Effector memory CD8-positive, alpha-beta T cell (primary cell): ENCODE measurements around the gene MTHFD1L.
"Not testable (repeated sequence)": the region's sequence is repeated elsewhere in the genome, so short reads cannot be mapped to it uniquely, and the experiment has no call there.

Source experiments
- ATAC-seq: fragments of 150-1000 bp; cut with Tn5 transposase; replicated peaks from 2 replicates; pipeline ENCODE4 v1.10.0; 2021; ENCODE audit warnings: mild to moderate bottlenecking, moderate library complexity
- DNase-seq, 3 experiments: peaks; one replicate each; pipeline ENCODE4 v3.0.0; 2021
- H3K27ac Mint-ChIP-seq, 2 donors: one replicate each; pipeline ENCODE4 v1.8.0; 2022; ENCODE audit warnings: mild to moderate bottlenecking in 2 of 2, mixed read lengths in 2 of 2, moderate library complexity in 2 of 2
- H3K27me3 Mint-ChIP-seq, 2 donors: one replicate each; pipeline ENCODE4 v1.8.0; 2022; ENCODE audit warnings: mixed read lengths in 2 of 2
- H3K36me3 Mint-ChIP-seq: one replicate; pipeline ENCODE4 v1.8.0; 2022; ENCODE audit warnings: mild to moderate bottlenecking, moderate library complexity, mixed read lengths; ENCODE audit not compliant: insufficient read depth
- H3K4me1 Mint-ChIP-seq, 2 donors: one replicate each; pipeline ENCODE4 v1.8.0; 2022; ENCODE audit warnings: low read depth in 2 of 2, mixed read lengths in 2 of 2
- H3K4me3 Mint-ChIP-seq, 2 donors: one replicate each; pipeline ENCODE4 v1.8.0; 2022; ENCODE audit warnings: mild to moderate bottlenecking in 2 of 2, mixed read lengths in 2 of 2, moderate library complexity in 2 of 2
- H3K9me3 Mint-ChIP-seq, 2 donors: one replicate each; pipeline ENCODE4 v1.8.0; 2022; ENCODE audit warnings: mixed read lengths in 2 of 2
- total RNA-seq, 9 experiments: gene quantifications; one replicate each; lab custom pipeline; 2026; lab: John Stamatoyannopoulos, UW

Gene MTHFD1L
- total RNA-seq, result 5.4 to 276 (median 54.6) reads per million in 9 experiments

- H3K36me3 Mint-ChIP-seq, result peaks cover 17% of the 10 kb centered on the region
- DNase-seq (peak; percentile 53 to 63 (median 56)), ATAC-seq (peak; percentile 77)
- H3K27me3 Mint-ChIP-seq, result peaks cover 22 to 28% of the 10 kb centered on the region in 2 donors
- peak within 1 kb of the TSS; percentile 38 for H3K27ac Mint-ChIP-seq
- peaks cover 10 to 11% of the 10 kb centered on the region in 2 donors for H3K4me1 Mint-ChIP-seq
- peak within 1 kb of the TSS; percentile 87 to 92 for H3K4me3 Mint-ChIP-seq
- no peaks in the 10 kb centered on the region for H3K9me3 Mint-ChIP-seq
Observed at GRCh38 chr6:150865406-150866146, at the start of gene MTHFD1L. MTHFD1L (plus strand) TSS chr6:150865702; CDS start chr6:150865823, 121 bp downstream.

- H3K36me3 Mint-ChIP-seq, H3K4me3 Mint-ChIP-seq, H3K27me3 Mint-ChIP-seq, DNase-seq, H3K27ac Mint-ChIP-seq, H3K9me3 Mint-ChIP-seq, ATAC-seq: not testable (repeated sequence)
- H3K4me1 Mint-ChIP-seq, result peaks cover 6 to 18% of the 10 kb centered on the region in 2 donors
Observed at GRCh38 chr6:150816554-150816953, 48.9 kb upstream of the MTHFD1L start.

- no peak for ATAC-seq
- no peaks in the 10 kb centered on the region for H3K4me1 Mint-ChIP-seq
- no peak for DNase-seq
- no peaks in the 10 kb centered on the region for H3K9me3 Mint-ChIP-seq
- H3K27me3 Mint-ChIP-seq, result no peaks in the 10 kb centered on the region
- H3K27ac Mint-ChIP-seq, result no peak overlapping the region
- peaks cover 6% of the 10 kb centered on the region for H3K36me3 Mint-ChIP-seq
- no peak overlapping the region for H3K4me3 Mint-ChIP-seq
Observed at GRCh38 chr6:150822932-150823331, 42.6 kb upstream of the MTHFD1L start.

- Mint-ChIP-seq H3K27ac (peak overlapping the region in 1 of 2 donors; percentile 82), H3K4me1 (no peaks in the 10 kb centered on the region), H3K9me3 (no peaks in the 10 kb centered on the region), H3K36me3 (peaks cover 7% of the 10 kb centered on the region), H3K27me3 (no peaks in the 10 kb centered on the region), H3K4me3 (no peak overlapping the region)
- no peak for DNase-seq
- ATAC-seq, result no peak
Observed at GRCh38 chr6:150826788-150827187, 38.7 kb upstream of the MTHFD1L start.

GRCh38 chr6:150828107-150828506, 37.4 kb upstream of the MTHFD1L start:
- not testable (repeated sequence) for H3K27me3 Mint-ChIP-seq, ATAC-seq, H3K9me3 Mint-ChIP-seq, H3K36me3 Mint-ChIP-seq, H3K4me3 Mint-ChIP-seq, H3K27ac Mint-ChIP-seq, H3K4me1 Mint-ChIP-seq, DNase-seq

- ATAC-seq (no peak), DNase-seq (no peak)
- H3K27ac Mint-ChIP-seq, result no peak overlapping the region
- no peaks in the 10 kb centered on the region for H3K9me3 Mint-ChIP-seq
- peaks cover 10% of the 10 kb centered on the region for H3K36me3 Mint-ChIP-seq
- H3K4me3 Mint-ChIP-seq, result no peak overlapping the region
- no peaks in the 10 kb centered on the region for H3K27me3 Mint-ChIP-seq
- H3K4me1 Mint-ChIP-seq, result no peaks in the 10 kb centered on the region
Observed at GRCh38 chr6:150830439-150831165, 34.9 kb upstream of the MTHFD1L start.

GRCh38 chr6:150831577-150831976, 33.9 kb upstream of the MTHFD1L start:
- Mint-ChIP-seq H3K9me3 (no peaks in the 10 kb centered on the region), H3K27ac (no peak overlapping the region), H3K36me3 (peaks cover 10% of the 10 kb centered on the region), H3K4me1 (no peaks in the 10 kb centered on the region), H3K4me3 (no peak overlapping the region), H3K27me3 (no peaks in the 10 kb centered on the region)
- ATAC-seq, result no peak
- DNase-seq, result no peak

- H3K27ac Mint-ChIP-seq, result no peak overlapping the region
- H3K36me3 Mint-ChIP-seq, result peaks cover 11% of the 10 kb centered on the region
- no peaks in the 10 kb centered on the region for H3K9me3 Mint-ChIP-seq
- H3K4me3 Mint-ChIP-seq, result no peak overlapping the region
- DNase-seq, result no peak
- no peaks in the 10 kb centered on the region for H3K4me1 Mint-ChIP-seq
- H3K27me3 Mint-ChIP-seq, result no peaks in the 10 kb centered on the region
- ATAC-seq, result no peak
Observed at GRCh38 chr6:150835620-150836019, 29.9 kb upstream of the MTHFD1L start.

GRCh38 chr6:150840185-150840584, 25.3 kb upstream of the MTHFD1L start:
- Mint-ChIP-seq H3K36me3 (peaks cover 3% of the 10 kb centered on the region), H3K4me3 (no peak overlapping the region), H3K27me3 (no peaks in the 10 kb centered on the region), H3K9me3 (no peaks in the 10 kb centered on the region), H3K27ac (no peak overlapping the region), H3K4me1 (no peaks in the 10 kb centered on the region)
- DNase-seq, result no peak
- ATAC-seq, result no peak

- Mint-ChIP-seq H3K27me3 (no peaks in the 10 kb centered on the region), H3K27ac (no peak overlapping the region), H3K36me3 (peaks cover 3% of the 10 kb centered on the region), H3K4me3 (no peak overlapping the region), H3K9me3 (no peaks in the 10 kb centered on the region), H3K4me1 (no peaks in the 10 kb centered on the region)
- no peak for DNase-seq
- no peak for ATAC-seq
Observed at GRCh38 chr6:150841189-150841588, 24.3 kb upstream of the MTHFD1L start.

GRCh38 chr6:150841697-150842096, 23.8 kb upstream of the MTHFD1L start:
- no peaks in the 10 kb centered on the region for H3K9me3 Mint-ChIP-seq
- H3K36me3 Mint-ChIP-seq, result peaks cover 3% of the 10 kb centered on the region
- H3K4me1 Mint-ChIP-seq, result no peaks in the 10 kb centered on the region
- no peak overlapping the region for H3K4me3 Mint-ChIP-seq
- no peaks in the 10 kb centered on the region for H3K27me3 Mint-ChIP-seq
- H3K27ac Mint-ChIP-seq, result no peak overlapping the region
- DNase-seq (no peak), ATAC-seq (no peak)

GRCh38 chr6:150844371-150844770, 21.1 kb upstream of the MTHFD1L start:
- H3K36me3 Mint-ChIP-seq, result peaks cover 3% of the 10 kb centered on the region
- H3K27me3 Mint-ChIP-seq, result peaks cover 0 to 11% of the 10 kb centered on the region in 2 donors
- no peak for DNase-seq
- no peak overlapping the region for H3K4me3 Mint-ChIP-seq
- H3K4me1 Mint-ChIP-seq, result no peaks in the 10 kb centered on the region
- no peaks in the 10 kb centered on the region for H3K9me3 Mint-ChIP-seq
- H3K27ac Mint-ChIP-seq, result no peak overlapping the region
- no peak for ATAC-seq

GRCh38 chr6:150846641-150847040, 18.9 kb upstream of the MTHFD1L start:
- Mint-ChIP-seq H3K4me1 (no peaks in the 10 kb centered on the region), H3K27ac (no peak overlapping the region), H3K4me3 (no peak overlapping the region), H3K9me3 (no peaks in the 10 kb centered on the region), H3K36me3 (no peaks in the 10 kb centered on the region), H3K27me3 (peaks cover 0 to 11% of the 10 kb centered on the region in 2 donors)
- DNase-seq, result no peak
- ATAC-seq, result no peak

GRCh38 chr6:150848400-150848799, 17.1 kb upstream of the MTHFD1L start:
- DNase-seq (no peak), ATAC-seq (no peak)
- no peaks in the 10 kb centered on the region for H3K9me3 Mint-ChIP-seq
- no peaks in the 10 kb centered on the region for H3K36me3 Mint-ChIP-seq
- H3K27me3 Mint-ChIP-seq, result peaks cover 0 to 11% of the 10 kb centered on the region in 2 donors
- no peaks in the 10 kb centered on the region for H3K4me1 Mint-ChIP-seq
- no peak overlapping the region for H3K4me3 Mint-ChIP-seq
- H3K27ac Mint-ChIP-seq, result no peak overlapping the region
